Ishikawa (cell line): Measurements from ENCODE around the gene PILRA.
A peak's percentile ranks its signal among the peaks of the same experiment; 100 is the strongest.

Experiments used
- CEBPB ChIP-seq: IDR thresholded peaks from 2 replicates; pipeline ENCODE4 v1.6.1; 2012
- CREB1 ChIP-seq: IDR thresholded peaks from 2 replicates; pipeline ENCODE4 v1.6.1; 2012; ENCODE audit warnings: low read depth
- EGR1 ChIP-seq: IDR thresholded peaks from 2 replicates; pipeline ENCODE4 v1.6.1; 2012
- EP300 ChIP-seq: IDR thresholded peaks from 2 replicates; pipeline ENCODE4 v1.6.1; 2012; ENCODE audit warnings: borderline replicate concordance
- FOXM1 ChIP-seq: IDR thresholded peaks from 2 replicates; pipeline ENCODE4 v1.6.1; 2012; ENCODE audit warnings: low read depth, borderline replicate concordance
- NFIC ChIP-seq: IDR thresholded peaks from 2 replicates; pipeline ENCODE4 v1.6.1; 2012
- RAD21 ChIP-seq: IDR thresholded peaks from 2 replicates; pipeline ENCODE4 v1.6.1; 2012; ENCODE audit warnings: low read depth
- TAF1 ChIP-seq: IDR thresholded peaks from 2 replicates; pipeline ENCODE4 v1.6.1; 2012; ENCODE audit warnings: low read depth, mild to moderate bottlenecking
- TCF12 ChIP-seq: IDR thresholded peaks from 2 replicates; pipeline ENCODE4 v1.6.1; 2012; ENCODE audit warnings: low read depth
- TEAD4 ChIP-seq: IDR thresholded peaks from 2 replicates; pipeline ENCODE4 v1.6.1; 2012
- YY1 ChIP-seq: IDR thresholded peaks from 2 replicates; pipeline ENCODE4 v1.6.1; 2012; ENCODE audit warnings: low read depth
- ZBTB7A ChIP-seq: IDR thresholded peaks from 2 replicates; pipeline ENCODE4 v1.6.1; 2012; ENCODE audit warnings: low read depth
- TF ChIP-seq, protein P1 (sequence below): IDR thresholded peaks from 2 replicates; pipeline ENCODE4 v1.6.1; 2012
- TF ChIP-seq, protein P2 (sequence below): IDR thresholded peaks from 2 replicates; pipeline ENCODE4 v1.6.1; 2012
- TF ChIP-seq, protein P3 (sequence below): IDR thresholded peaks from 2 replicates; pipeline ENCODE4 v1.6.1; 2012; ENCODE audit warnings: low read depth, mild to moderate bottlenecking

The PILRA gene

GRCh38 chr7:100401811-100402210 is 28.5 kb downstream of the PILRA start:
- TF ChIP-seq, protein P1, sequence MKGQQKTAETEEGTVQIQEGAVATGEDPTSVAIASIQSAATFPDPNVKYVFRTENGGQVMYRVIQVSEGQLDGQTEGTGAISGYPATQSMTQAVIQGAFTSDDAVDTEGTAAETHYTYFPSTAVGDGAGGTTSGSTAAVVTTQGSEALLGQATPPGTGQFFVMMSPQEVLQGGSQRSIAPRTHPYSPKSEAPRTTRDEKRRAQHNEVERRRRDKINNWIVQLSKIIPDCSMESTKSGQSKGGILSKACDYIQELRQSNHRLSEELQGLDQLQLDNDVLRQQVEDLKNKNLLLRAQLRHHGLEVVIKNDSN: no peak
- TF ChIP-seq, protein P2, sequence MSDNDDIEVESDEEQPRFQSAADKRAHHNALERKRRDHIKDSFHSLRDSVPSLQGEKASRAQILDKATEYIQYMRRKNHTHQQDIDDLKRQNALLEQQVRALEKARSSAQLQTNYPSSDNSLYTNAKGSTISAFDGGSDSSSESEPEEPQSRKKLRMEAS: no peak
- TF ChIP-seq TCF12 (no peak), YY1 (no peak), EP300 (no peak), TAF1 (no peak), ZBTB7A (no peak), NFIC (no peak), RAD21 (no peak), TEAD4 (no peak), CEBPB (no peak), CREB1 (no peak), FOXM1 (no peak), EGR1 (no peak)
- TF ChIP-seq, protein P3, sequence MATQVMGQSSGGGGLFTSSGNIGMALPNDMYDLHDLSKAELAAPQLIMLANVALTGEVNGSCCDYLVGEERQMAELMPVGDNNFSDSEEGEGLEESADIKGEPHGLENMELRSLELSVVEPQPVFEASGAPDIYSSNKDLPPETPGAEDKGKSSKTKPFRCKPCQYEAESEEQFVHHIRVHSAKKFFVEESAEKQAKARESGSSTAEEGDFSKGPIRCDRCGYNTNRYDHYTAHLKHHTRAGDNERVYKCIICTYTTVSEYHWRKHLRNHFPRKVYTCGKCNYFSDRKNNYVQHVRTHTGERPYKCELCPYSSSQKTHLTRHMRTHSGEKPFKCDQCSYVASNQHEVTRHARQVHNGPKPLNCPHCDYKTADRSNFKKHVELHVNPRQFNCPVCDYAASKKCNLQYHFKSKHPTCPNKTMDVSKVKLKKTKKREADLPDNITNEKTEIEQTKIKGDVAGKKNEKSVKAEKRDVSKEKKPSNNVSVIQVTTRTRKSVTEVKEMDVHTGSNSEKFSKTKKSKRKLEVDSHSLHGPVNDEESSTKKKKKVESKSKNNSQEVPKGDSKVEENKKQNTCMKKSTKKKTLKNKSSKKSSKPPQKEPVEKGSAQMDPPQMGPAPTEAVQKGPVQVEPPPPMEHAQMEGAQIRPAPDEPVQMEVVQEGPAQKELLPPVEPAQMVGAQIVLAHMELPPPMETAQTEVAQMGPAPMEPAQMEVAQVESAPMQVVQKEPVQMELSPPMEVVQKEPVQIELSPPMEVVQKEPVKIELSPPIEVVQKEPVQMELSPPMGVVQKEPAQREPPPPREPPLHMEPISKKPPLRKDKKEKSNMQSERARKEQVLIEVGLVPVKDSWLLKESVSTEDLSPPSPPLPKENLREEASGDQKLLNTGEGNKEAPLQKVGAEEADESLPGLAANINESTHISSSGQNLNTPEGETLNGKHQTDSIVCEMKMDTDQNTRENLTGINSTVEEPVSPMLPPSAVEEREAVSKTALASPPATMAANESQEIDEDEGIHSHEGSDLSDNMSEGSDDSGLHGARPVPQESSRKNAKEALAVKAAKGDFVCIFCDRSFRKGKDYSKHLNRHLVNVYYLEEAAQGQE: no peak

DNA sequence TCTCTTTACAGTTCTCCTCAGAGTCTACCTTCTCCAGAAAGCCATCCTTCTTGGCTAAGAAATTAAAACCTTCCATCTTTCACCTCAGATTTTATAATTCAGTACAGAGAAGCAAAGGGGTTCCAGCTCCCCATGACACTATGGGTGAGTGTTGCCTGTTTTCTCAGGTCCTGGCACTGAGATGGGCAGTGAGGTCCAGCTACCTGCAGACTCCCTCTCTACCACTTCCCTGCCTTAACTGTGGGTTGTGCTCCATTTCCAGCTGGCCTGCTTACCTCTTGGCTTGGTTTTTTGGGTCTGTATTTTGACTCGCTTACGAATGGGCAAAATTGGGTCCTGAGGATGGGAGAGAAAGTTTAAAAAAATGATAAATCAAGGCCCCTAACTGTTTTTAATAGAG is 29.0 kb downstream of the PILRA start:
- no peak for TF ChIP-seq FOXM1
- TF ChIP-seq NFIC: no peak
- TF ChIP-seq CREB1: no peak
- TF ChIP-seq, protein P3: no peak
- TF ChIP-seq, protein P1: no peak
- no peak for TF ChIP-seq EP300

DNA sequence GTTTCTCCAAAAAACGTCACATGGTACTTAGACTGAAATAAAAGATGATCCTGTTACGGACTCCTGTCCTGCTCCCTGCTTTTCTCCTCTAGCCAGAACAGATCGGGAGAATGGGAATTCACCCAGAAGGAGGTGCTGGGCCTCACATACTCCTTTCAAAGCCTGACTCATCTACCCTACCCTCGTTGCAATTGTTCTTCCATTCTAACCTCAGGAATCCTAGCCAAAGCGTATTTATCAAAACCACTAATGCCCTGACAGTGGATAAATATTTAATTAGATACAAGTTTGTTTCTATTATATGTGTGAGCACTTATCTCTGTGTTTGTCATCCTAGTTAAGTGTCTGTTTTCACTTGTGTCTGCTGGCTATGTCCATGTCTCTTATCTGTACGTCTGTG is 33.5 kb downstream of the PILRA start:
- no peak for TF ChIP-seq TEAD4
- TF ChIP-seq CEBPB: no peak
- TF ChIP-seq RAD21: no peak
- TF ChIP-seq EGR1: no peak
- TF ChIP-seq NFIC: no peak
- TF ChIP-seq TAF1: no peak
- TF ChIP-seq, protein P3: no peak
- TF ChIP-seq, protein P2: no peak
- TF ChIP-seq TCF12: no peak
- TF ChIP-seq, protein P1: no peak

GRCh38 chr7:100407285-100408180 is 34.2 kb downstream of the PILRA start:
- TF ChIP-seq RAD21 (peak; percentile 78), FOXM1 (no peak)
